Renal pelvis (tissue), 12 donors: Measurements from ENCODE around the gene HIRIP3. TPM values are rescaled to one million over a fixed set of nuclear protein-coding genes. Genes with fewer than 3 reads are reported as not detected.
A peak's percentile ranks its signal among the peaks of the same experiment; 100 is the strongest.
"Not testable (repeated sequence)": the region's sequence is repeated elsewhere in the genome, so short reads cannot be mapped to it uniquely, and the experiment has no call there.

Experiments used
- DNase-seq: peaks from one replicate; pipeline ENCODE4 v3.0.0-alpha.2; 2013
- long read RNA-seq, 16 experiments: transcript quantifications; one replicate each; lab custom pipeline, GENCODE V29; 2026
- polyA plus RNA-seq, 3 donors: library from polyadenylated mRNA; unstranded; fragments of 120-200 nt; gene quantifications; one replicate each; pipeline ENCODE4 v1.2.1, GENCODE V29; 2013; ENCODE audit not compliant: insufficient read length in 3 of 3

HIRIP3 gene
- 10 to 100 TPM; 19.9 to 22.2 (median 20.7) TPM for polyA plus RNA-seq
- long read RNA-seq, donor 1, transcript HIRIP3-204 (6 exons, 988 nt): major isoform, 5 of 31 reads
- long read RNA-seq, donor 1, partial matches to known transcripts: 5 of 31 reads
- long read RNA-seq, donor 1, other reads (novel, unspliced or antisense): 20 of 31 reads
- long read RNA-seq, donor 2, transcript HIRIP3-204 (6 exons, 988 nt): major isoform, 5 of 8 reads
- long read RNA-seq, donor 2, partial matches to known transcripts: 0 of 8 reads
- long read RNA-seq, donor 2, other reads (novel, unspliced or antisense): 0 of 8 reads
- long read RNA-seq, donor 3, partial matches to known transcripts: 10 of 12 reads
- long read RNA-seq, donor 3, other reads (novel, unspliced or antisense): 0 of 12 reads
- long read RNA-seq, donor 4, transcript HIRIP3-204 (6 exons, 988 nt): major isoform, 5 of 8 reads
- long read RNA-seq, donor 4, partial matches to known transcripts: 0 of 8 reads
- long read RNA-seq, donor 4, other reads (novel, unspliced or antisense): 0 of 8 reads
- long read RNA-seq, donor 5, partial matches to known transcripts: 6 of 26 reads
- long read RNA-seq, donor 5, other reads (novel, unspliced or antisense): 16 of 26 reads
- long read RNA-seq, donor 6, partial matches to known transcripts: 16 of 38 reads
- long read RNA-seq, donor 6, other reads (novel, unspliced or antisense): 16 of 38 reads
- long read RNA-seq, donor 7, partial matches to known transcripts: 56 of 73 reads
- long read RNA-seq, donor 7, other reads (novel, unspliced or antisense): 15 of 73 reads
- long read RNA-seq, donor 8, partial matches to known transcripts: 0 of 2 reads
- long read RNA-seq, donor 8, other reads (novel, unspliced or antisense): 0 of 2 reads
- long read RNA-seq, donor 9, transcript HIRIP3-204 (6 exons, 988 nt): major isoform, 7 of 52 reads
- long read RNA-seq, donor 9, partial matches to known transcripts: 17 of 52 reads
- long read RNA-seq, donor 9, other reads (novel, unspliced or antisense): 24 of 52 reads
- long read RNA-seq, donor 10, partial matches to known transcripts: 7 of 12 reads
- long read RNA-seq, donor 10, other reads (novel, unspliced or antisense): 0 of 12 reads
- long read RNA-seq, donor 11, partial matches to known transcripts: 0 of 2 reads
- long read RNA-seq, donor 11, other reads (novel, unspliced or antisense): 0 of 2 reads
- long read RNA-seq, donor 12, transcript HIRIP3-201 (7 exons, 3,388 nt): major isoform, 6 of 23 reads
- long read RNA-seq, donor 12, partial matches to known transcripts: 14 of 23 reads
- long read RNA-seq, donor 12, other reads (novel, unspliced or antisense): 0 of 23 reads
- long read RNA-seq, donor 13, partial matches to known transcripts: 43 of 43 reads
- long read RNA-seq, donor 13, other reads (novel, unspliced or antisense): 0 of 43 reads
- long read RNA-seq, donor 14: 0 reads
- long read RNA-seq, donor 15: 0 reads
- long read RNA-seq, donor 16, partial matches to known transcripts: 20 of 44 reads
- long read RNA-seq, donor 16, other reads (novel, unspliced or antisense): 18 of 44 reads

- DNase-seq: peak; percentile 86
Measured at GRCh38 chr16:29995324-29995910, at the start of gene HIRIP3. Gene HIRIP3 (minus strand): TSS chr16:29995617. CDS start chr16:29995605, 12 bp downstream.

- no peak for DNase-seq
Measured at GRCh38 chr16:30041841-30042240, 46.4 kb upstream of the HIRIP3 start.

- DNase-seq: not testable (repeated sequence)
Measured at GRCh38 chr16:30040690-30041089, 45.3 kb upstream of the HIRIP3 start.

- no peak for DNase-seq
Measured at GRCh38 chr16:30040221-30040620, 44.8 kb upstream of the HIRIP3 start.

- DNase-seq: no peak
Measured at GRCh38 chr16:30033270-30033669, 37.9 kb upstream of the HIRIP3 start.

GRCh38 chr16:30032083-30032819, 36.8 kb upstream of the HIRIP3 start:
- peak; percentile 82 for DNase-seq

GRCh38 chr16:30031477-30031918, 36.1 kb upstream of the HIRIP3 start:
- DNase-seq: no peak

GRCh38 chr16:30030841-30031413, 35.5 kb upstream of the HIRIP3 start, which contains the start of gene TLCD3B:
Gene TLCD3B (minus strand): TSS chr16:30031271. CDS start chr16:30030527, 744 bp downstream.
- no peak for DNase-seq

GRCh38 chr16:30030011-30030685, 34.7 kb upstream of the HIRIP3 start:
- DNase-seq: no peak

- peak; percentile 41 for DNase-seq
Measured at GRCh38 chr16:30028438-30029076, 33.1 kb upstream of the HIRIP3 start.

GRCh38 chr16:30027588-30028437, 32.4 kb upstream of the HIRIP3 start:
- DNase-seq: no peak

GRCh38 chr16:30026449-30026848, 31.0 kb upstream of the HIRIP3 start:
- no peak for DNase-seq

GRCh38 chr16:30025574-30025973, 30.2 kb upstream of the HIRIP3 start:
- no peak for DNase-seq

- DNase-seq: no peak
Measured at GRCh38 chr16:30025156-30025555, 29.7 kb upstream of the HIRIP3 start.

GRCh38 chr16:30024451-30024850, 29.0 kb upstream of the HIRIP3 start:
- no peak for DNase-seq

- DNase-seq: no peak
Measured at GRCh38 chr16:30023586-30023985, 28.2 kb upstream of the HIRIP3 start.

- DNase-seq: no peak
Measured at GRCh38 chr16:30022887-30023286, 27.5 kb upstream of the HIRIP3 start, which contains the start of gene C16orf92. Gene C16orf92 (plus strand): TSS chr16:30023198. CDS start chr16:30023341, 143 bp downstream.
